ENCODE results near the gene USP48.

The USP48 gene

DNA sequence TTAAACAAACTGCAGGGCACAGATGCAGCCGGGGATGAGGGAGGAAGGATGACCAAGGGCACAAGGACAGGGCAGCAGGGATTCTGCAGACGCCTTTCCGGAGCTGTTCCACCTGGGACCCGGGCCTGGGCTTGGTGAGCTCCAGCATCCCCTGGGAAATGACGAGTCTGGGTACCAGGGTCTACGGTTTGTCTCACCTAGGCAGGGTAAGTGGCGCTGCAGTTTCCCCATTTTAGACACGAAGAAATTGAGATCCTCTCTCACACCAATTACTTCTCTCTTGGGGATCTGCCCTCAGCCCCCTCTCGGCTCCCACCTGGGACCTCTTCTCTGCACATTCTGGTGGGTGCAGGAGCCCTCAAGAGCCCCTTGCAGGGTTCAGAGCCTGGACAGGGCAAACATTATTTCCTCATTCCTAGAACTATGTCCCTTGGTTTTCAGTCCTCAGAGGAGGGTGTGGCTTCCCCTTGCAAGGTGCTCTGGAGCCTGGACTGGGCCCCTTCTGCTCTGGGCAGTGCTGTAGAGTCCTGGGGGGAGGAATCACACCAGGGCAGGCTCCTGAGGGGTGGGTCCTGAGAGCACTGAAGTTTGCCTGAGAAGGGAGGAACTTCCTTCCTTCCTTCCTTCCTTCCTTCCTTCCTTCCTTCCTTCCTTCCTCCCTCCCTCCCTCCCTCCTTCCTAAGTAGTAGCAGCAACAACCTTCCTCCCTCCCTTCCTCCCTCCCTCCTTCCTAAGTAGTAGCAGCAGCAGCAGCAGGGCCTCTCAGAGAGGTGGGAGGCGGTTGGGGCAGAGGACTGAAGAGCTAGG is 129.8 kb downstream of the USP48 start:
- DNase-seq (ENCODE audit: low read depth): no peak

GRCh38 chr1:21652101-21652936 is 130.6 kb downstream of the USP48 start:
- no peak for DNase-seq (ENCODE audit: low read depth)

DNA sequence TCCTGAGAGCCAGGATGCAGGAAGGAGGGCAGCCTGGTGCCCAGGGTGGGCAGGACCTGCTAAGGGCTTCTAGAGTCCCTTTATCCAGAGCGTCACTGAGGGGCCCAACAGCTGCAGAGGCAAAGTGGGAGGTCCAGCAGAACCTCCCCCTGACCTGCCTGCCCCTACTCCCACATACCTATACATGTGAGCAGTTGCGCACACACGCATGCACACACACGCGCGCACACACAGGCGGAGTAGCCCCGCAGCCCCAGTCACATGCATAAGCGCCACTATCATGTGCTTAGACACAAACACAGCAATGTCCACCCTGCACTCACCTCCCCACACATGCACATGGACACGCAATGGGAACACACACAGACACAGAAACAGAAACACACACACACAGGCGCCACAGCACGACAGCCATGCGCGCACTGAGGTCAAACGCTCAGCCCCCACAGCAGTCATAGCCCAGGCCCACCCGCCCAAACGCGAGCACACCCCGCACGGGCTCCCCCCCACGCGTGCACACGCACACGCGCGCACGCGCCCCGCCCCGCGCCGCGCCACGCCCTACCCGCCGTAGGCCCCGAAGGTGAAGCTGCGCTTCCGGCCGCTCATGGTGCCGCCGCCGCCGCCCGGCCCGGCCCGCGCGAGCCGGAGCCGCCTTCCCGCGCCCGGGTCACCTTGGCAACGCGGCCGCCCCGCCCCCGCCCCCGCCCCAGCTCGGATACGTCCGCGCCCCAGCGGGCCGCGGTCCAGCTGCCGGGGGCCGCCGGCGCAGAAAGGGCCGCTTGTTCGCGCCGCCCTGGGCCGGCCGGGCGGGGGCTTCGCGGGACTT is 131.5 kb downstream of the USP48 start:
- no peak for DNase-seq (ENCODE audit: low read depth)

DNA sequence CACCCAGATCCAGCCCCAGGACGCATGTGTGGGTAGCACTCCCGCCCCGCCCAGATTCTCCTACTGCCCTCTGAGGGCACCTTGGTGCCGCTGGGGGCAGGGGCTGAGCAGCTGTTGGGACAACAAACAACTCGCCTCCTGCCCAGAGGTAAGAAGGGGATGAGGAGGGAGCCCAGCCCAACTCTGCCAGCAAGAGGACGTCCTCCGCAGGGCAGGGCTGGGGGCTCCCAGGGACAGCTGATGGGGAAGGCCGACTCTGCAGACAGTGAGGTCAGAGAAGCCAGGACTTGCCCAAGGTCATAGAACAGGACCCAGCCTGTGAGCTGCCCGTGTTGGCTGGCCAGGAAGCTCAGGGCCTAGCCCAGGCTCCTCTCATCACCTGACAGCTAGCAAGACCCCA is 132.5 kb downstream of the USP48 start:
- no peak for DNase-seq (ENCODE audit: low read depth)

DNA sequence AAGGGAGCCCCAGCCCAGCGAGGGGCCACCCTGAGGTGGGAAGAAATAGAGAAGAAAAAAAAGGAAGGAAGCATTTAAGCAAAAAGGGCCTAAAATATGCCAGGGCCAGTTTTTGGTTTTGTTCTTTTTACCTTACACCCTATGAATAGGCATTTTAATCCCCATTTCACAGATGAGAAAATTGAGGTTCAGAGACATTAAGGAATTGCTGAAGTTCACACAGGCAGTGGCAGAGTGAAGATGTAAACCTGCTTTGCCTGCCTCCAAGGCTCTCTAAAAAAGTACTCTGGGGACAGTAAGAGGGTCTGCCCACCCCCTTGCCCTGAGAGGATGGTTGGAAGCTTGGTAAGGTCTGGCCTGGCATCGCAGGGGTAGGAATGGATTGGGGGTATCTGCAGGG is 133.6 kb downstream of the USP48 start:
- DNase-seq (ENCODE audit: low read depth): no peak

GRCh38 chr1:21648791-21649190 is 134.2 kb downstream of the USP48 start:
- no peak for DNase-seq (ENCODE audit: low read depth)

DNA sequence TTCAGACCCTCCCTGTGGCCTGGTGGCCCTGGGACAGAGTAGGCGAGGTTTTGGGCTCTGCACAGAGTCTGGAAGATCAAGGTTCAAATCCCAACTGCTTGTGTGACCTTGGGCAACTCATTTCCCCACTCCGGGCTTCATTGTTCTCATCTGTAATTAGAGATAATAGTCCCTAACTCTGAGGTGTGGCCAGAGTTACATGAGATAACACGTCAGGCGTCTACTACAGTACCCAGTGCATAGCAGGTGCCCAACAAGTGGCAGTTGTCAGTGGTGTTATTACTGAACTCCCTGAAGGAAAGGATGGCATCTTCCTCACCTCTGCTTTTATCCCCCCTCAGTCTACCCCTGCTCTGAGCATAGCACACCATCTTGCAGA is 134.6 kb downstream of the USP48 start:
- no peak for DNase-seq (ENCODE audit: low read depth)

- no peak for DNase-seq (ENCODE audit: low read depth)
Observed at GRCh38 chr1:21647431-21648351, 135.3 kb downstream of the USP48 start.

- no peak for DNase-seq (ENCODE audit: low read depth)
Observed at GRCh38 chr1:21645550-21645949, 137.4 kb downstream of the USP48 start.

GRCh38 chr1:21644906-21645305 is 138.0 kb downstream of the USP48 start:
- DNase-seq (ENCODE audit: low read depth): no peak

DNA sequence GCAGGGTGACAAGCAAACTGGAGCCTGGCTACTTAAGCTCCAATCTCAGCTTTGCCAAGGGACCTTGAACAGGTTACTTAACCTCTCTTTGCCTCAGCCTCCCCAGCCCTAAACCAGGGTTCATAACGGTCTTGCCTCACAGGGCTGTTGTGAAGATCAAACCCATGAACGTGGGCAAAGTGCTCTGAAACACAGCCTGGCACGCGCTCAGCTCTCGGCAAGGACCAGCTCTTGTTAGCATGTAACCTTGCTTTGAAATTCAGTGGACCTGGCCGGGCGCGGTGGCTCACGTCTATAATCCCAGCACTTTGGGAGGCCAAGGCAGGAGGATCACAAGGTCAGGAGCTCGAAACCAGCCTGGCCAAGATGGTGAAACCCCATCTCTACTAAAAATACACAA is 138.6 kb downstream of the USP48 start:
- DNase-seq (ENCODE audit: low read depth): no peak

DNA sequence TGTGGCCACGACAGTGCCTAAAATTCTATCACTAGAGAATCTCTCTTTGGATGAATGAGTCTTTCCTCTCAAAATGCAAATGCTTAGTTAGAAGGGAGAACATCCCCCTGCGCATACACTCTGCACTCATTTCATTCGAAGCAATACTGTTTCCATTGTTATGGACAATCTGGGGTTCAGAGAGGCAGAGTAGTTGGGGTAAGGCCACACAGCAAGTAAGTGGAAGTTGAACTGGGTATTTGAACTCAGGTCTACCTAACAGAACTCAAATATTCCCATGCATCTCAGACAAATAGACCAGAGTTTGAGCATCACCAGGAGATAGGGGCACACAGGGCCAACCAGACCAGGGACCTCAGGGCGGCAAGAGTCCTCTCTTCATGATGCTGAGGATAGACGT is 139.3 kb downstream of the USP48 start:
- no peak for DNase-seq (ENCODE audit: low read depth)

GRCh38 chr1:21641967-21642739 is 140.8 kb downstream of the USP48 start:
- no peak for DNase-seq (ENCODE audit: low read depth)

DNA sequence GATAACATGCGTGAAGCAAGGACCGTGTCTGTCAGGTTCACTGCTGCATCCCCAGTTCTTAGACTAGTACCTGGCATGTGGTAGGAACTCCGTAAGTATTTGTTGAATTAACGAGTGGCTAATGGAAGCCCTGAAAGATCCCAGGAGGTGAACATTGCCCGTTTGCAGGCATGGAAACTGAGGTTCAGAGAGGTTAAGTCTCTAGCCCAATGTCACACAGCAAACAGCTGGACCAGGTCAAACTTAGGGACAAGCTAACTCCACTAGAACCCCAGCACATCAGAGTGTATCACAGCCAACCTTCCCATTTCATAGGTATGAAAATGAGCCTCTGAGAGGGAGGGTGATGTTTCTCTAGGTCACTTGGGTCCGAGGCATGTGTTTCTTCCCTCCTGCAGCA is 141.4 kb downstream of the USP48 start:
- DNase-seq (ENCODE audit: low read depth): no peak

DNA sequence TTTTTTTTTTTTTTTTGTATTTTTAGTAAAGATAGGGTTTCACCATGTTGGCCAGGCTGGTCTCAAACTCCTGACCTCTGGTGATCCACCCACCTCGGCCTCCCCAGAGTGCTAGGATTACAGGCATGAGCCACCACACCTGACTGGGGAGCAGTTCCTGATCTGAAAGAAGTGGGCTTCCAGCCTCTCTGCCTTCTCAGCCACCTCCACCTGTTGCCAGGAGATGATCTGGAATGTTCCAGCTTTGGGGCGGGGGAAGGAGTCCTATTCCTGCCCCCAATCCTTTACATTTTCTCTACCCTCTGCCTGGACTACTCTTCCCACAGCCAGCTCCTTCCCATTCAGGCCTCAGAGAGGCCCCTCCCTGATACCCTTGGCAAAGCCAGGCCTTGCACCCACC is 141.9 kb downstream of the USP48 start:
- DNase-seq (ENCODE audit: low read depth): no peak

DNA sequence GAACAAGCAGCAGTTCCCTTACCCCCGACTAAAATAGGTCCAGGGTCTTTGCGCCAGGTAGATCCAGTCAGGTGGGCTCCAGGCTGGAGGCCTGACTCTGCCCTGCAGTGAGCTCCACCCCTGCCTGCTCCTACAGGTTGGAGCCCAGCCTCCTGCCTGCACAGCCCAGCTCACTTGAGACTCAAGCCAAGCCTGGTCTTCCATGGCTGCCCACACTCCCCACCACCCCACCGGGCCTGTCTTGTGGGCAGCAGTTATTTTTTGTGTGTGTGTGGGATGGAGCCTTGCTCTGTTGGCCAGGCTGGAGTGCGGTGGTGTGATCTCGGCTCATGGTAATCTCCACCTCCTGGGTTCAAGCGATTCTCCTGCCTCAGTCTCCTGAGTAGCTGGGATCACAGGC is 142.3 kb downstream of the USP48 start:
- DNase-seq (ENCODE audit: low read depth): no peak

DNA sequence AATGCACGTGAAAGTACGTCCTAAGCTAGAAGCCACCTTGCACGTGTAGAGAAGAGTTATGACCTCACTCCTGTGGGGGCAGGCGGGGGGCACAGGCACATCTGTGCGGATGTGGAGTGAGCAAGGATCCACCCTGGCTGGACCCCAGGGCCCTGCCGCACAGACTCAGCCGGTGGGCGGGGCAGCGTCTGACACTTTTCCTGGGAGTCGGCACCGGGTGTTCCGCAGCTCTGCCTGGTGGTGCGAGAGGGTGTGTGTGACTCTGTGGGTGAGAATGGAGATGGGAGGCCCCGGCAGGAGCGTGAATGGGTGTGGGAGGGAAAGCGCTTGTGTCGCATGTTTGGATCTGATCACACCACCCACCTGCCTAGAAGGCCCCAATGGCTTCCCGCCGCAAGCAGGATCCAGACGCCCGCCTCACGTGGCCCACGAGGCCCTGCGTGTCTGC is 143.3 kb downstream of the USP48 start:
- no peak for DNase-seq (ENCODE audit: low read depth)

- no peak for DNase-seq (ENCODE audit: low read depth)
Observed at GRCh38 chr1:21638531-21639341, 144.2 kb downstream of the USP48 start.

GRCh38 chr1:21637514-21637913 is 145.4 kb downstream of the USP48 start:
- no peak for DNase-seq (ENCODE audit: low read depth)

DNA sequence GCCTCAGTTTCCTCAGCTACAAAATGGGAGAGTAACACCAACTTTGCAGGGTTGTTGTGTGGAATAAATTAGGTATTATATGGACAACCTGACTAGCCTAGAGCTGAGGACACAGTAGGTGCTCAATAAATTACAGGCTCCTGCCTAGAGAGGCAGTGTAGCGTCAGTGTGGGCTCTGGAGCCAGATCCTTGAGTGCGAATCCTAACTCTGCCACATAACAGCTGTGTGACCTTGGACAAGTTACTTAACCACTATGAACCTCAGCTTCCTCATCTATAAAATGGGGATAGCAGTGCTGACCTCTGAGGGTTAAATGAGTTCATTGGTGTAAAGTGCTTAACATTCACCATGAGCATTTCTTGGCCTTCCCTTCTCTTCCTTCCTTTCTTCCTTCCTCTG is 146.9 kb downstream of the USP48 start:
- DNase-seq (ENCODE audit: low read depth): no peak
